ENCODE measurements around the gene HBG2. TPM values are rescaled to one million over a fixed set of nuclear protein-coding genes. Genes with fewer than 3 reads are reported as not detected.
"Not testable (repeated sequence)": the region's sequence is repeated elsewhere in the genome, so short reads cannot be mapped to it uniquely, and the experiment has no call there.

The HBG2 gene
- total RNA-seq, 2 experiments from 2014 or later: not detected

- POLR2A ChIA-PET: interaction anchor here (0.5 kb wide), 1 partner anchor 80 kb away, joined by 3 read pairs; no protein-coding TSS in a partner anchor
- H3K27me3 Mint-ChIP-seq: no peaks in the 10 kb centered on the region
- H3K4me1 Mint-ChIP-seq: no peaks in the 10 kb centered on the region
- H3K4me3 Mint-ChIP-seq: no peak overlapping the region
- DNase-seq: no peak
- no peaks in the 10 kb centered on the region for H3K36me3 Mint-ChIP-seq (ENCODE audit: low read depth)
- CTCF ChIA-PET: no interaction called here
- no peaks in the 10 kb centered on the region for H3K9me3 Mint-ChIP-seq
- H3K27ac Mint-ChIP-seq: no peak overlapping the region
Measured at GRCh38 chr11:5251746-5252145, 2.8 kb downstream of the HBG2 start.

- H3K27me3 Mint-ChIP-seq: no peaks in the 10 kb centered on the region
Measured at GRCh38 chr11:5250543-5251204, 3.9 kb downstream of the HBG2 start.

GRCh38 chr11:5249807-5250396 is 4.7 kb downstream of the HBG2 start, which contains the start of gene HBG1:
TSS of gene HBG1 (minus strand) at chr11:5249857. CDS start at chr11:5249804, 53 bp downstream.
- H3K27me3 Mint-ChIP-seq; CTCF ChIA-PET; H3K9me3 Mint-ChIP-seq; H3K4me3 Mint-ChIP-seq; H3K36me3 Mint-ChIP-seq (ENCODE audit: low read depth); H3K4me1 Mint-ChIP-seq; DNase-seq; POLR2A ChIA-PET; H3K27ac Mint-ChIP-seq: not testable (repeated sequence)

More at GRCh38 chr11:5250543-5251204, 3.9 kb downstream of the HBG2 start:
- Mint-ChIP-seq H3K36me3 (ENCODE audit: low read depth) (no peaks in the 10 kb centered on the region), H3K4me3 (no peak overlapping the region), H3K4me1 (no peaks in the 10 kb centered on the region), H3K27ac (no peak overlapping the region), H3K9me3 (no peaks in the 10 kb centered on the region)
- ChIA-PET POLR2A (no interaction called here), CTCF (no interaction called here)
- DNase-seq: no peak

GRCh38 chr11:5248498-5248897 is 6.1 kb downstream of the HBG2 start:
- H3K27ac Mint-ChIP-seq; H3K27me3 Mint-ChIP-seq; H3K4me3 Mint-ChIP-seq; H3K4me1 Mint-ChIP-seq; DNase-seq; H3K36me3 Mint-ChIP-seq (ENCODE audit: low read depth); CTCF ChIA-PET; POLR2A ChIA-PET; H3K9me3 Mint-ChIP-seq: not testable (repeated sequence)

GRCh38 chr11:5247472-5248192 is 6.9 kb downstream of the HBG2 start:
- DNase-seq: no peak
- Mint-ChIP-seq H3K36me3 (ENCODE audit: low read depth) (no peaks in the 10 kb centered on the region), H3K4me3 (no peak overlapping the region), H3K4me1 (no peaks in the 10 kb centered on the region), H3K27ac (no peak overlapping the region), H3K9me3 (no peaks in the 10 kb centered on the region), H3K27me3 (no peaks in the 10 kb centered on the region)
- ChIA-PET CTCF (no interaction called here), POLR2A (no interaction called here)

- H3K27me3 Mint-ChIP-seq: no peaks in the 10 kb centered on the region
- POLR2A ChIA-PET: no interaction called here
- no peaks in the 10 kb centered on the region for H3K9me3 Mint-ChIP-seq
Measured at GRCh38 chr11:5246772-5247471, 7.7 kb downstream of the HBG2 start.

GRCh38 chr11:5245155-5245554 is 9.4 kb downstream of the HBG2 start:
- DNase-seq: no peak
- Mint-ChIP-seq H3K4me3 (no peak overlapping the region), H3K4me1 (no peaks in the 10 kb centered on the region), H3K27me3 (peaks cover 2% of the 10 kb centered on the region), H3K27ac (no peak overlapping the region), H3K9me3 (no peaks in the 10 kb centered on the region), H3K36me3 (ENCODE audit: low read depth) (no peaks in the 10 kb centered on the region)
- ChIA-PET CTCF (no interaction called here), POLR2A (no interaction called here)

More at GRCh38 chr11:5246772-5247471, 7.7 kb downstream of the HBG2 start:
- DNase-seq: no peak
- CTCF ChIA-PET: no interaction called here
- H3K36me3 Mint-ChIP-seq (ENCODE audit: low read depth): no peaks in the 10 kb centered on the region
- no peak overlapping the region for H3K27ac Mint-ChIP-seq
- H3K4me1 Mint-ChIP-seq: no peaks in the 10 kb centered on the region
- no peak overlapping the region for H3K4me3 Mint-ChIP-seq

- H3K9me3 Mint-ChIP-seq: no peaks in the 10 kb centered on the region
- H3K4me3 Mint-ChIP-seq: no peak overlapping the region
- CTCF ChIA-PET: no interaction called here
- POLR2A ChIA-PET: no interaction called here
- no peak overlapping the region for H3K27ac Mint-ChIP-seq
- H3K4me1 Mint-ChIP-seq: no peaks in the 10 kb centered on the region
- DNase-seq: no peak
- no peaks in the 10 kb centered on the region for H3K36me3 Mint-ChIP-seq (ENCODE audit: low read depth)
- H3K27me3 Mint-ChIP-seq: peaks cover 5% of the 10 kb centered on the region
Measured at GRCh38 chr11:5243816-5244180, 10.8 kb downstream of the HBG2 start.

- H3K27ac Mint-ChIP-seq: no peak overlapping the region
- ChIA-PET CTCF (no interaction called here), POLR2A (no interaction called here)
- peaks cover 10% of the 10 kb centered on the region for H3K27me3 Mint-ChIP-seq
- no peaks in the 10 kb centered on the region for H3K4me1 Mint-ChIP-seq
- H3K36me3 Mint-ChIP-seq (ENCODE audit: low read depth): no peaks in the 10 kb centered on the region
- H3K4me3 Mint-ChIP-seq: no peak overlapping the region
- no peaks in the 10 kb centered on the region for H3K9me3 Mint-ChIP-seq
- no peak for DNase-seq
Measured at GRCh38 chr11:5242933-5243815, 11.4 kb downstream of the HBG2 start.

- Mint-ChIP-seq H3K4me3 (no peak overlapping the region), H3K4me1 (no peaks in the 10 kb centered on the region), H3K27ac (no peak overlapping the region), H3K36me3 (ENCODE audit: low read depth) (no peaks in the 10 kb centered on the region), H3K27me3 (peaks cover 10% of the 10 kb centered on the region), H3K9me3 (no peaks in the 10 kb centered on the region)
- DNase-seq: no peak
- ChIA-PET POLR2A (no interaction called here), CTCF (no interaction called here)
Measured at GRCh38 chr11:5242208-5242607, 12.4 kb downstream of the HBG2 start.

GRCh38 chr11:5241458-5241857 is 13.1 kb downstream of the HBG2 start:
- DNase-seq: no peak
- ChIA-PET CTCF (interaction anchor here (0.9 kb wide), 1 partner anchor 12 kb away, joined by 3 read pairs; no protein-coding TSS in a partner anchor), POLR2A (no interaction called here)
- Mint-ChIP-seq H3K4me3 (no peak overlapping the region), H3K27ac (no peak overlapping the region), H3K36me3 (ENCODE audit: low read depth) (no peaks in the 10 kb centered on the region), H3K27me3 (peaks cover 10% of the 10 kb centered on the region), H3K9me3 (no peaks in the 10 kb centered on the region), H3K4me1 (no peaks in the 10 kb centered on the region)

GRCh38 chr11:5240458-5240857 is 14.1 kb downstream of the HBG2 start:
- H3K4me1 Mint-ChIP-seq: no peaks in the 10 kb centered on the region
- H3K36me3 Mint-ChIP-seq (ENCODE audit: low read depth): no peaks in the 10 kb centered on the region
- ChIA-PET POLR2A (no interaction called here), CTCF (interaction anchor here (0.9 kb wide), 1 partner anchor 11 kb away, joined by 3 read pairs; no protein-coding TSS in a partner anchor)
- H3K27me3 Mint-ChIP-seq: peaks cover 15% of the 10 kb centered on the region
- no peak for DNase-seq
- H3K4me3 Mint-ChIP-seq: no peak overlapping the region
- H3K27ac Mint-ChIP-seq: no peak overlapping the region
- no peaks in the 10 kb centered on the region for H3K9me3 Mint-ChIP-seq
